HK-2 (cell line): ENCODE data around the gene RBM19.
A peak's percentile ranks its signal among the peaks of the same experiment; 100 is the strongest.

Experiments
- DNase-seq: peaks from one replicate; pipeline ENCODE4 v3.0.0-alpha.2; 2018; ENCODE audit not compliant: unreplicated experiment

RBM19 gene

DNA sequence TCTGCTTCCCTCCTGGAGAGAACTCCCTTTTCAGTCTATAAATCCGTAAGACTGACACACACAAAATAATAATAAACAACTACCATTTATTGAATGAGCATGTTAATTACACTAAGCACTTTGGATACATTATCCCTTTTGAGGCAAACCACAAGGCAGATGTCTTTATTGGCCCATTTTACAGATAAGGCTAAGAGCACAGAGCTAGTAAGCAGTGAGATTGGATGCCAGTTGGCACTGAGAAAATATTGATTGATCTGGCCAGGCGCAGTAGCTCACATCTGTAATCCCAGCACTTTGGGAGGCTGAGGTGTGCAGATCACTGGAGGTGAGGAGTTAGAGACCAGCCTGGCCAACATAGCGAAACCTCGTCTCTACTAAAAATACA lies 21.9 kb upstream of the RBM19 start:
- no peak for DNase-seq

GRCh38 chr12:113987261-113988063 lies 21.3 kb upstream of the RBM19 start:
- no peak for DNase-seq

- no peak for DNase-seq
Measured at GRCh38 chr12:113984464-113984863, 18.3 kb upstream of the RBM19 start.

- no peak for DNase-seq
Measured at GRCh38 chr12:113983777-113984448, 17.8 kb upstream of the RBM19 start.

GRCh38 chr12:113983265-113983664 lies 17.1 kb upstream of the RBM19 start:
- DNase-seq = no peak

- no peak for DNase-seq
Measured at GRCh38 chr12:113981876-113982275, 15.8 kb upstream of the RBM19 start.

GRCh38 chr12:113980537-113981337 lies 14.6 kb upstream of the RBM19 start:
- DNase-seq = peak; percentile 54

GRCh38 chr12:113980054-113980453 lies 13.9 kb upstream of the RBM19 start:
- no peak for DNase-seq

- no peak for DNase-seq
Measured at GRCh38 chr12:113978080-113978479, 12.0 kb upstream of the RBM19 start.

- DNase-seq = no peak
Measured at GRCh38 chr12:113974006-113974405, 7.9 kb upstream of the RBM19 start.

DNA sequence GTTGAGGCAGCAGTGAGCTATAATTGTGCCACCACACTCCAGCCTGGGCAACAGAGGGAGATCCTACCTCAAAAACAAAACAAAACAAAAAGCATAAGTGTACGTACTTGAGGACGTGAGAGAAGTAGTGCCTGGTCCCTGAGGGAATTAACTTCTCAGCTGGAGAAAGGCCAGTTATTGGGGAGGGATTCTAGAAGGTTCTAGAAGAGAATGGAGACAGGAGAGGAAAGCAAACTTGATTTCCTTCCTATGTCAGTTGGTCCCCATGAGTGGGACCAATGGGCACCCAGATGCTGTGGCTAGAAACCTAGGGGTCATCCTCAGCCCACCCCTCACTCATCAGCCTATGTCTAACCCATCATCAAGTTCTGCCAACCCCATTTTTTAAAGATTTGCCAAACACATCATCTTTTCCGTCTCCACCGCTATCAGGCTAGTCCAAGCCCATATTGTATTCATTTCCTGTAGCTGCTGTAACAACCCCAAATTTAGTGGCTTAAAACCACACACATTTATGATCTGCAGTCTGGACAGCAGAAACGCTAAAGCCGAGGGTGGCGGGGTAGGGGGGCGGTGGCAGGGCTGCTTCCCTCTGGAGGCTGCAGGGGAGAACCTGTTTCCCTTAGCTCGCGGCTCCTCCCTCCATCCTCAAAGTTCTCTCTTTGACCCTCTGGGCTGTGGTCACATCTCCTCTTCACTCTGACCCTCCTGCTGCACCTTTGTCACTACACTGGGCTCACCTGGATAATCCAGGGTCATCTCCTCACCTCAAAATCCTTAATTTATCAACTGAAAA lies 7.2 kb upstream of the RBM19 start:
- no peak for DNase-seq

DNA sequence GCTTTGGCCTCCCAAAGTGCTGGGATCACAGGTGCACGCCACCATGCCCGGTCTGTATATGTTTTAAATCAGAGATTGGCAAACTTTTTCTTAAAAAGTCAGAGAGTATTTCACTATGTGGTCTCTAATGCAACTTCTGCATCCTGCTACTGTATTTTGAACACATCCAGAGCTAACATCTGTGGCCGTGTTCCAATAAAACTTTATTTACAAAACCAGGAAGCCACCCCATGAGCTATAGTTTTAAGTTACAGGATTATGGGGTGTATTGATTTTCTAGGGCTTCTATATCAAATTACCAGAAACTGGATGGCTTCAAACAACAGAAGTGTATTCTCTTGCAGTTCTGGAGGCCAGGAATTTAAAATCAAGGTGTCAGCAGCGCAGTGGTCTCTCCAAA lies 5.3 kb upstream of the RBM19 start:
- no peak for DNase-seq

GRCh38 chr12:113970211-113970610 lies 4.1 kb upstream of the RBM19 start:
- no peak for DNase-seq

GRCh38 chr12:113967368-113967767 lies 1.2 kb upstream of the RBM19 start:
- no peak for DNase-seq

GRCh38 chr12:113962733-113963132 lies 3.4 kb downstream of the RBM19 start:
- no peak for DNase-seq

DNA sequence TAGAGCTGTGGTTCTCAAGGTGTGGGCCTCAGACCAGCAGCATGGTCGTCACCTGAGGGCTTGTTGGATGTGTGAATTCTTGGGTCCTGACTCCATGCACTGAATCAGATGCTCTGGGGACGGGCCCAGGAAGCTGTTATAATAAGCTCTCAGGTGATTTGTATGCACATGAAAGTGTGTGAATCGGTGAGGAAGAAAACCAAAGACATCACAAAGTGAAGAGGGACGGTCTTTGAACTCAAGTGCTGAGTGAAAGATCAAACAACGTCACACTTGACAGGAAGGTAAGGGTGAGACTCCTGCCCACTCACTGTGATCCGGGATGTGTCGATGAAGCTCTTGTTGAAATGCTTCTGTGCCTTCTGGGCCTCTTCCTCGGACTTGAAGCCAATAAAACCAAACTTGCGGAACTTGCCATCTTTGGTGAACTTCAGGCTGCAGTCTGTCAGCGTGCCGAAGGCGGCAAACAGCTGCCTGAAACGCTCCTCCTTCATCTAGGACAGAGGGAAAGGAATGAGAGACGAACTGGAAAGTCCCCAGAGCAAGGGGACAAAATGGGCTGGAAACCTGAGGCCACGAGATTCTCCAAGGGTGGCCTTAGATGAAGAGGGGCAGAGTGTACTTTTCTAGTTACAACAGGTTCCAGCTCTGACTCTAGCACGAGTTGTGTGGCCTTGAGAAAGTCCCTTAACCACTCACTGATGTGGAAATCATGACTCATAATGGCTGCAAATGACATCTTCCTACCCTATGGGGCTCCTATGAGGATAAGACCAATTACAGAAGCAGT lies 4.0 kb downstream of the RBM19 start:
- peak; percentile 20 for DNase-seq

- DNase-seq = no peak
Measured at GRCh38 chr12:113960030-113960429, 6.1 kb downstream of the RBM19 start.

DNA sequence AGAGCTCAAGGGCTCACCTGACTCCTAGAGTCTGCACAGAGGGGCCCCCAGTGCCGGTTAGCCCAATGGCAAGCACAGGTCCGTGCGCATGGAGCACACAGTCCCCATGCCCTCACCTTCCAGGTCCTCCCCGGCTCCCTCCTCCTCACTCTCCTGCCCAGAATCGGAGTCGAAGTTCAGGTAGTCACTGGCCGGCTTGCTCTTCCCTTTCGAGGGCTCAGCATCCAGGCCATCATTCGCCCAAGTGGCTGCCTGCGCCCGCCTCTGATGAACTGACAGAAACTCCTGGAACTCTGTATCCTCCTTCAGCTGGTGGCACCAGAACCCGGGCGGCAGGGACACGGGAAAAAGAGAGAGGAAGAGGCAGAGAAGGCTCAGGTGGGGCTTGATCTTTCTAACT lies 7.0 kb downstream of the RBM19 start:
- no peak for DNase-seq

DNA sequence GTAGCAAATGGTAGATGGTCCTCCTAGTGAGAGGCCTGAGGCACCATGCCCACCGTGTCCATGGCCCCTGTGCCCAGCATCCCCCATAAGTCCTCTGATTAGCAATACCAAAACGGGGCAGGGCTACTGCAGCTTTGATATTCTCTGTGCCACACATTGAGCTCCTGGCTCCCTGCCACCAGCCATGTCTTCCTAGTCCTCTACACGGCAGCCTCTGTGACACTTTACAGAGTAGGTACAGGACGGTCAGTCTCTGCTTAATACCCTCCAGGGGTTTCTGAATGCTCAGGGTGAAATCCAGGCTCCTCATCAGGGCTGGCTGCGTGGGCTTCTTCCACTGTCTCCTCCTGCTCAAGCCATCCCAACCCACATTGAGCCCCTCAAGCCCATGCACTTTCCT lies 8.0 kb downstream of the RBM19 start:
- DNase-seq = no peak

GRCh38 chr12:113957627-113958026 lies 8.5 kb downstream of the RBM19 start:
- no peak for DNase-seq
